Motor neuron (in vitro differentiated cells): ENCODE measurements around the gene KCNT1. TPM values are rescaled to one million over a fixed set of nuclear protein-coding genes. Genes with fewer than 3 reads are reported as not detected.

Experiments
- ATAC-seq, 8 experiments: fragments of 200-7000 bp; cut with Tn5 transposase; replicated peaks in 6 of 8; 2 replicates each; pipeline ENCODE4 v1.8.0; 2021; ENCODE audit warnings: mild to moderate bottlenecking in 8 of 8, moderate library complexity in 8 of 8
- H3K27ac ChIP-seq, 2 donors: fragments of 250-450 bp; sonication (Bioruptor Pico); 2 replicates each; pipeline ENCODE4 v1.9.0; 2021; ENCODE audit warnings: antibody characterized with exemption in 2 of 2, mild to moderate bottlenecking in 2 of 2, moderate library complexity in 1 of 2
- H3K4me1 ChIP-seq, 2 donors: fragments of 250-450 bp; sonication (Bioruptor Pico); replicated peaks in 1 of 2; 2 replicates each; pipeline ENCODE4 v1.6.1; 2021; ENCODE audit warnings: antibody characterized with exemption in 2 of 2, mild to moderate bottlenecking in 2 of 2, moderate library complexity in 1 of 2
- H3K4me3 ChIP-seq, 5 donors: fragments of 250-450 bp; sonication (Bioruptor Pico); 2 replicates each; pipeline ENCODE4 v1.9.0; 2021; ENCODE audit warnings: antibody characterized with exemption in 5 of 5, mild to moderate bottlenecking in 5 of 5, moderate library complexity in 4 of 5
- WGBS, 10 experiments: fragments of 450-650 bp; shearing (Covaris generic); methylation state at CpG; one replicate each; pipeline ENCODE4 v1.0.0; 2022; 5-methylcytosine and 5-hydroxymethylcytosine counted together
- in situ Hi-C, 9 experiments: fragments of 400-800 bp; cut with MboI; loops; one replicate each; pipeline ENCODE4 v1.15.0; 2021; ENCODE audit warnings: low sequenced_read_pairs in 9 of 9, low pct_unique_long_range_greater_than_20kb in 2 of 9; ENCODE audit not compliant: unreplicated experiment in 9 of 9
- total RNA-seq, 8 experiments: library from RNA; unstranded; fragments of 300-600 nt; gene quantifications; 2 replicates each; pipeline versions ENCODE4 v1.2.3 to v1.2.4, GENCODE V29; 2022

Gene KCNT1
- total RNA-seq, 8 experiments from 2014 or later: 0.11 to 1.1 (median 0.38) TPM

GRCh38 chr9:135678236-135679017 lies 23.6 kb upstream of the KCNT1 start:
- WGBS, 10 experiments: 6 to 100% (median 93%) methylated on average over 1 to 6 of the region's 20 CpGs; no CpG with 5 or more reads in 5 of the 10 experiments
- Histone ChIP-seq H3K4me3 (no peak overlapping the region), H3K27ac (no peak overlapping the region), H3K4me1 (no peaks in the 10 kb centered on the region)
- no peak for ATAC-seq
- in situ Hi-C loops: no loop called here

- Histone ChIP-seq H3K4me1 (no peaks in the 10 kb centered on the region), H3K4me3 (no peak overlapping the region), H3K27ac (no peak overlapping the region)
- in situ Hi-C loops: no loop called here
- peak in 5 of 8 experiments; percentile 40 to 73 (median 60) for ATAC-seq
- WGBS, 10 experiments: 33 to 82% (median 74%) methylated on average over 3 to 7 of the region's 16 CpGs; no CpG with 5 or more reads in 5 of the 10 experiments
These were observed 21.9 kb upstream of the KCNT1 start for GRCh38 chr9:135680056-135680455.

GRCh38 chr9:135681161-135681560 lies 20.8 kb upstream of the KCNT1 start:
- no peaks in the 10 kb centered on the region for H3K4me1 ChIP-seq
- in situ Hi-C loops: no loop called here
- no peak for ATAC-seq
- H3K27ac ChIP-seq: no peak overlapping the region
- no peak overlapping the region for H3K4me3 ChIP-seq
- 40 to 69% methylated on average over 3 to 4 of the region's 5 CpGs; no CpG with 5 or more reads in 8 of the 10 experiments for WGBS, 10 experiments

GRCh38 chr9:135683401-135684034 lies 18.5 kb upstream of the KCNT1 start:
- no peak for ATAC-seq
- Histone ChIP-seq H3K4me1 (no peaks in the 10 kb centered on the region), H3K4me3 (no peak overlapping the region), H3K27ac (no peak overlapping the region)
- 40 to 80% (median 67%) methylated on average over 1 to 2 of the region's 15 CpGs; no CpG with 5 or more reads in 7 of the 10 experiments for WGBS, 10 experiments
- in situ Hi-C loops: no loop called here

- no peak for ATAC-seq
- WGBS, 10 experiments: 60 to 100% methylated on average over 2 to 4 of the region's 17 CpGs; no CpG with 5 or more reads in 8 of the 10 experiments
- Histone ChIP-seq H3K4me1 (no peaks in the 10 kb centered on the region), H3K4me3 (no peak overlapping the region), H3K27ac (no peak overlapping the region)
- in situ Hi-C loops: no loop called here
These were observed 17.3 kb upstream of the KCNT1 start for GRCh38 chr9:135684691-135685090.

- in situ Hi-C loops: no loop called here
- no peak for ATAC-seq
- 20% methylated on average over 1 of the region's 15 CpGs; no CpG with 5 or more reads in 9 of the 10 experiments for WGBS, 10 experiments
- peaks cover 0 to 2% of the 10 kb centered on the region in 2 donors for H3K4me1 ChIP-seq
- no peak overlapping the region for H3K27ac ChIP-seq
- no peak overlapping the region for H3K4me3 ChIP-seq
These were observed 14.8 kb upstream of the KCNT1 start for GRCh38 chr9:135687216-135687615.

- no peak overlapping the region for H3K4me3 ChIP-seq
- ATAC-seq: peak in 1 of 8 experiments; percentile 32
- no peak overlapping the region for H3K27ac ChIP-seq
- 12 to 100% (median 80%) methylated on average over 1 to 5 of the region's 10 CpGs; no CpG with 5 or more reads in 4 of the 10 experiments for WGBS, 10 experiments
- H3K4me1 ChIP-seq: peaks cover 0 to 2% of the 10 kb centered on the region in 2 donors
- in situ Hi-C loops: no loop called here
These were observed 13.0 kb upstream of the KCNT1 start for GRCh38 chr9:135689011-135689410.

GRCh38 chr9:135690836-135691570 lies 11.0 kb upstream of the KCNT1 start:
- H3K4me1 ChIP-seq: peaks cover 0 to 2% of the 10 kb centered on the region in 2 donors
- WGBS, 10 experiments: 0 to 84% (median 79%) methylated on average over 1 to 11 of the region's 19 CpGs; no CpG with 5 or more reads in 5 of the 10 experiments
- in situ Hi-C loops: no loop called here
- no peak for ATAC-seq
- H3K27ac ChIP-seq: no peak overlapping the region
- no peak overlapping the region for H3K4me3 ChIP-seq

- Histone ChIP-seq H3K27ac (no peak overlapping the region), H3K4me3 (no peak overlapping the region), H3K4me1 (peaks cover 0 to 2% of the 10 kb centered on the region in 2 donors)
- in situ Hi-C loops: no loop called here
- 40 to 100% (median 90%) methylated on average over 1 to 2 of the region's 11 CpGs; no CpG with 5 or more reads in 7 of the 10 experiments for WGBS, 10 experiments
- peak in 4 of 8 experiments; percentile 9 to 31 (median 18) for ATAC-seq
These were observed 9.6 kb upstream of the KCNT1 start for GRCh38 chr9:135692410-135692809.

- ATAC-seq: no peak
- H3K4me1 ChIP-seq: peaks cover 0 to 2% of the 10 kb centered on the region in 2 donors
- in situ Hi-C loops: no loop called here
- 10 to 80% (median 49%) methylated on average over 2 to 9 of the region's 16 CpGs; no CpG with 5 or more reads in 5 of the 10 experiments for WGBS, 10 experiments
- H3K4me3 ChIP-seq: no peak overlapping the region
- H3K27ac ChIP-seq: no peak overlapping the region
These were observed 8.7 kb upstream of the KCNT1 start for GRCh38 chr9:135693265-135693664.

GRCh38 chr9:135693771-135694170 lies 8.2 kb upstream of the KCNT1 start:
- Histone ChIP-seq H3K4me1 (peaks cover 0 to 2% of the 10 kb centered on the region in 2 donors), H3K4me3 (no peak overlapping the region), H3K27ac (no peak overlapping the region)
- ATAC-seq: no peak
- 13 to 80% methylated on average over 3 to 6 of the region's 11 CpGs; no CpG with 5 or more reads in 8 of the 10 experiments for WGBS, 10 experiments
- in situ Hi-C loops: no loop called here

- WGBS, 10 experiments: 30 to 70% methylated on average over 2 to 7 of the region's 18 CpGs; no CpG with 5 or more reads in 8 of the 10 experiments
- peaks cover 0 to 2% of the 10 kb centered on the region in 2 donors for H3K4me1 ChIP-seq
- H3K27ac ChIP-seq: no peak overlapping the region
These were observed 7.6 kb upstream of the KCNT1 start for GRCh38 chr9:135694414-135694813.

GRCh38 chr9:135695036-135695435 lies 6.9 kb upstream of the KCNT1 start:
- H3K27ac ChIP-seq: no peak overlapping the region
- in situ Hi-C loops: no loop called here
- H3K4me3 ChIP-seq: no peak overlapping the region

More at GRCh38 chr9:135694414-135694813, 7.6 kb upstream of the KCNT1 start:
- ATAC-seq: peak in 2 of 8 experiments; percentile 33 to 71
- in situ Hi-C loops: no loop called here
- H3K4me3 ChIP-seq: no peak overlapping the region

More at GRCh38 chr9:135695036-135695435, 6.9 kb upstream of the KCNT1 start:
- 40 to 90% methylated on average over 1 to 2 of the region's 16 CpGs; no CpG with 5 or more reads in 8 of the 10 experiments for whole genome bisulfite sequencing, 10 experiments
- H3K4me1 ChIP-seq: peaks cover 0 to 2% of the 10 kb centered on the region in 2 donors
- ATAC-seq: no peak
